Activated gamma-delta T cell treated with anti-CD3 and anti-CD28 coated beads, Interleukin-2, amount 50 U/mL, for 16 hours (primary cell): ENCODE results near the gene GCSH.
"Not testable (repeated sequence)": the region's sequence is repeated elsewhere in the genome, so short reads cannot be mapped to it uniquely, and the experiment has no call there.

Experiments
- DNase-seq: peaks from one replicate; pipeline ENCODE4 v3.0.0-alpha.2; 2020; ENCODE audit warnings: low read depth

GCSH gene

DNA sequence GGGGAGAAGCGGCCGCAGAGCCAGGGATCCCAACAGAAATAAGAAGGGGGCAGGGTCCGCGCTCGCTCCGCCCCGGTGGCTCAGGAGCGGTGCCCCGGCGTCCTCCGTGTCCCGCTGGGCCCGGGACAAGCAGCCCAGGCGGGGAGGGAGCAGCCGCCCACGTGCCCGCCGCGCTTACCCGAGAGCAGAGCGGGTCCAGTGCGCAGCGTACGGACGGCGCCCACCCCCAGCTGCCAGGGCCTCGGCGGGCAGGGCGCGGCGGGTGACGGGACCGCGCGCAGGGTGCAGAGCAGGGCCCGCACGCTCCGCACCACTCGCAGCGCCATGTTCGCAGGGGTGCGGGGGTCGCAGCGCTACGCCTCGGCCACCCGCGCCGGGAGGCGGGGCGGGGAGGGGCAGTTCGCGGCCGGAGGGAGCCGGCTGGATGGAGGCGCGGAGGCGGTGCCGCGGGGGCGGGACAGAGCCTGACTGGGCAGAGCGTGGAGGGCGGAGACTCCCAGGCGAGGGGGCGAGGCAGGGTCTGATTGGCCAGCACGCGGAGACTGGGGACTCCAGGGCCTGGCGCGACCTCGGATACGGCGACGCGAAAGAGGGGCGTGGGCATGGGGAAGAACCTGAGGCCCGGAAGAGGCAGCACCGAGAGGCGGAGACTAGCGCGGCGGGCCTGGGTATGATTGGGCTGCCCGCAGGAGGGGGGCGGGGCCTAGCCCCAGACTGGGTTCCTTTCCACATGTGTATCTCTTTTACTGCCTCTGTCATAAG, at the start of gene GCSH:
Gene GCSH, minus strand, starts transcription at position 443 of the 762 bp plus-strand sequence. Its CDS starts 117 bp downstream, at position 326.
- DNase-seq: peak; percentile 98

DNA sequence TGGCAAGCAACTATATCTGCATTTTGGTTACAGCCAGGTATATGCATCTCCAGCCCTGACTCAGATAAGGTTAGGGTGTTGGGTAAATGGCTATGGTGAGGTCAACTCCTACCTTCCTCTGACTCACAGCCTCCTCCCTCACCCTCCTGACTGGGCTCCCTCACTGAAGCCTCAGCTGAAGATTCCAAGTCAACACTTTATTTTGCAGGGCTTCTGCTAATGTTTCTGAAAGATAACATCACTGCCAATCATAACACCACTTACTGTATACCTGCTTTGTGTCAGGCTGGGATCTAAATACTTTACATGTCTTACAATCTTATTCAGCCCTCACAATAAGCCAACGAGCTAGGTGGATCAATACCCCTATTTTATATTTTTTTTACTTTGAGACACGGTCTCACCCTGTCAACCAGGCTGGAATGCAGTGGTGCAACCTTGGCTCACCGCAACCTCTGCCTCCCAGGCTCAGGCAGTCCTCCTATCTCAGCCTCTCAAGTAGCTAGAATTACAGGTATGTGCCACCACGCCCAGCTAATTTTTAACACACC, 47.8 kb upstream of the GCSH start:
- no peak for DNase-seq

DNA sequence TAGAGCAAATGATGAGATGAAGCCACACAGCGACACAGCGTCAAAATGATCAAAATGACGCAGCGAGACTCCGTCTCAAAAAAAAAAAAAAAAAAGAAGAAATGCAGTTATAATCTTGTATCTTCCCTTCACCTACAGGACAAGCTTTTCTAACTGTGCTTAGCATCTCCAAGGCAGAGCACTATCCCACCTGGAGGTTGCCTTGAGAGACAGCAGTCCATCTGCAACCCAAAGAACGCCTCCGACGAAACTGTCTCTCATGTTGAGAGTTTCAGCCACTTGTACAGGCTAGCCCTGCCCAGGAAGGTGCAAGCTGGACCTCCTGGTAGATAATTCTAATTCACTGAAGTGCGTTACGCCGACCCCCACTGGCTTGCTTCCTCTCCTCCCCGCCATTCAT, 46.7 kb upstream of the GCSH start:
- no peak for DNase-seq

DNA sequence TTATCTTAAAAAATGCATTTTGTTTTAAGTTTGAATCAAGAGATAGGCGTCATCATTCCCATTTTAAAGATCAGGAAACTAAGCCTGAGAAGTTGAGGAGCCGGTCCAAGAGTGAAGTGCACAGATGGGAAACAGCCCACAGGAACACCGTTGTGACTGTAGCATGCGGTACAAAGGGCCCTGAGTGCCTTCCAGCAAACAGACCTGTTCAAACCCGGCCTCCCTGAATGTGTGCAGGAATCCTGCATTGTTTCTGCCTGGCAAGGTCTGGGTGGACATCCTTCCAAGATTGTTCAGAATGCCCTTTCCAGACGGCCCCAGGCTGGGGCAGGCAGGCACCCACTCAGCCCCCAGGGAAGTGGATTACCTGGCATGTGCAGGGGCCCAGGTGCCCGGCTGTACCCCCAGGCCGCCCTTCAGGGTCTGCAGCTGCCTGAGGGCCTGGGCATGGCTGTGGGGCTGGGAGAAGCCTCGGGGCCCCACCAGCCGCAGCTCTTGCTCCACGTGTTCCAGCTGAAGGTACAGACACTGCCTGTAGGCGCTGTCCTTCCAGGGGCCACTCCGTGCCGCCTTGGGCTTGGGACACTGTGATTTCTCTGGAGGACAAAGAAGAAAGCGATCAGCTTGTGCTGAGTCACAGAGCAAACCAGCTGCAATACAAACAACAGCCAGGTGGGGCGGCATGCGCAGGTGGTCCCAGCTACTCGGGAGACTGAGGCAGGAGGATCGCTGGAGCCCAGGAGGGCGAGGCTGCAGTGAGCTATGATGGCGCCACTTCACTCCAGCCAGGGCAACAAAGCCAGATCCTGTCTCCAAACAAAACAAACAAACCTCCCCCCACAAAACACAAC, 45.0 kb upstream of the GCSH start:
- DNase-seq: no peak

DNA sequence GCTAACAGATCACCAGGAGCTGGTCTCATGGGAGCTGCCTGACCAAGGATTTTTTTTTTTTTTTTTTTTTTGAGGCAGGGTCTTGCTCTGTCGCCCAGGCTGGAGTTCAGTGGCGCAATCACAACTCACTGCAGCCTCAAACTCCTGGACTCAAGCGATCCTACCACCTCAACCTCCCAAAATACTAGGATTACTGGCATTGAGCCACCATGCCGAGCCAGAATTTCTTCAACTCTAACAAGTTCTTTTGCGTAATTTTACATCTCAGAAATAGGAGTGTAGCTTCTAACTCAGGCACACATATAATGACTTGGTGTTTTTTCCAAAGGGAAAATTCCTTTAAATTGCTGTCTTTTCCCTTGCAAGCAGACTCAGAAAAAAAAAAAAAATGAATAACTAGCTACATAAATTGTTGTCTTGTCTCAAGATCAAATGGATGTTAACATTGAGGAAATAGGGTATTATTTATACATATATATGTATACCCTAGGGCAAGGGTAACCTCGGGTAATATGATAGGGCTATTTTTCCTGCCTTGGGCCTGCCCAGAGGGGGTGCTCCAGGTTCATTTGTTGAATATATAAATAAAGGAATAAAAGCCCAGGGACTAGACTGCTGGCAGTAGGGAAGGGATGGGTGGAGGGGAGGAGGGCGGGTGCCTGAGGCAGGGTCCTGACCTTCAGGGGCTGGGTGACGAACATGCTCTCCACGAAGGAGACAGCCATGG, 42.8 kb upstream of the GCSH start:
- DNase-seq: no peak

DNA sequence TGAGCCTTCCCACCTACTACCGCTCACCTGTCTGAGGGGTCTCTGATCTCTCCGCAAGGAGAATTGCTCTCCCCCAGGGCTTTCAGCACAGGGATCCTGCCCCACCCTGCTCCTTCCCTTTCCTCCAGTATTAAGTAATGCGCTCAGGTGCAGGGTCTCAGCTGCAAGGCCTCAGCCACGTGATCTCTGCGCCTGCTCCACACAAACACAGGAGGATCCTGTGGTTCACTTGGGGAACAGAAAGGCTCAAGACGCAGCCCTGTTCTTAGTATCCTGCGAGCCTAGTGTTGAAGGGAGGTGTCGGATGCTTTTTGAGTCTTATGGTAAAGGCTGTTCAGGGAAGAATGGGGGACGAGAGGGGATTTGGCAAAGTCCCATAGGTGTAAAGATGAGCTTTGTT, 41.6 kb upstream of the GCSH start:
- DNase-seq: no peak

DNA sequence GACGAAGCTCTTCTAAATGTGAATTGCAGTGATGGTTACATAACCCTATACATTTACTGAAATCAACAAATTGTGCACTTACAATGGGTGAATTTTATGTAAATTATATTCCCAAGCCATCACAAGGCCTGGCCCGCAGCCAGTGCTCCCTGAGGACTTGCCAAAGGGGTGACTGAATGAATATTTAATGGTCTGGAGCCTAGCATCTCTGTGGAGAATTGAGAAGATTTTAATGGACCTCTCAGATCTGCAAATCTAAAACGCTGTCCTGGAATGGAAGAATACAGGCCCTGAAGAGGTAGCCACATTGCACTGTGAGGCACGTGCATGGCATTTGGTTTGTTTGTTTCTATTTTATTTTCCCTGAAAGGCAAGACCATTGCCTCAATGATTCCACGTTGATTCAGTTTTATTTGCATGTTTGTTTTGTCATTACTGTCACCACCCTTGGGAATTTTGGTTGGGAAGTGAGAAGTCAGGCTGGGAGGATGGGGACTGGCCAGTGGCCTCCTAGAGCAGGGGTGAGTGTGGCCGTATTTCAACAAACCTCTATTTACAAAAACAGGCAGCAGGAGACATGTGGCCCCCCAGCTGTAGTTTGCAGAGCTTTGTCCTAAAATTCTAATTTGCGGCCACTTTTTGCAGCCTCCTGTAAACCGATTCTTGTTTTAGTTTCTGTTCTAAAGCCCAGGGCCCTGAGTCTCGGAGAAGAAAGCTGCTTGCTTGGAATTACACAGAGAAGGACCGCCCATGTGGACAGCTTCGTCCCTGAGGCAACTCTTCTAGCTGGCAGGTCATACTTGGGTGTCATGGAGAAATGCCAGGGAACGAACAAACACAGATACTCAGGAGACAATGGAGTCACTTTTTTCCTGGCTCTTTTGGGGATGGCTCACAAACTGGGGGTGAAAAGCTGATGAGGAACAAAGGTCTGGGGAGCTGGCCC, 40.5 kb upstream of the GCSH start:
- no peak for DNase-seq

DNA sequence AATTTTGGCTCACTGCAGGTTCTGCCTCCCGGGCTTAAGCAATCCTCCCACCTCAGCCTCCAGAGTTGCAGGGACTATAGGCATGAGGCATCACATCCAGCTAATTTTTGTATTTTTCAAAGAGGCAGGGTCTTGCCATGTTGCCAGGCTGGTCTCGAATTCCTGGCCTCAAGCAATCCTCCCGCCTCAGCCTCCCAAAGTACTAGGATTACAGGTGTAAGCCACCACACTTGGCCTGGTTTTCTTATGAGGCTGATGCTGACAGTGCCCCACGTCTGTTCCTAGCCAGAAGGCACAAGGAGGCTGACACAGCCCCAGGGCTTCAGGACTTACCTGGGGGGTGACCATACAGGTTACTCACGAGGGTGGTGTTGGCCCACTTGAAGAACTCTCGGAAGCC, 33.9 kb upstream of the GCSH start:
- no peak for DNase-seq

DNA sequence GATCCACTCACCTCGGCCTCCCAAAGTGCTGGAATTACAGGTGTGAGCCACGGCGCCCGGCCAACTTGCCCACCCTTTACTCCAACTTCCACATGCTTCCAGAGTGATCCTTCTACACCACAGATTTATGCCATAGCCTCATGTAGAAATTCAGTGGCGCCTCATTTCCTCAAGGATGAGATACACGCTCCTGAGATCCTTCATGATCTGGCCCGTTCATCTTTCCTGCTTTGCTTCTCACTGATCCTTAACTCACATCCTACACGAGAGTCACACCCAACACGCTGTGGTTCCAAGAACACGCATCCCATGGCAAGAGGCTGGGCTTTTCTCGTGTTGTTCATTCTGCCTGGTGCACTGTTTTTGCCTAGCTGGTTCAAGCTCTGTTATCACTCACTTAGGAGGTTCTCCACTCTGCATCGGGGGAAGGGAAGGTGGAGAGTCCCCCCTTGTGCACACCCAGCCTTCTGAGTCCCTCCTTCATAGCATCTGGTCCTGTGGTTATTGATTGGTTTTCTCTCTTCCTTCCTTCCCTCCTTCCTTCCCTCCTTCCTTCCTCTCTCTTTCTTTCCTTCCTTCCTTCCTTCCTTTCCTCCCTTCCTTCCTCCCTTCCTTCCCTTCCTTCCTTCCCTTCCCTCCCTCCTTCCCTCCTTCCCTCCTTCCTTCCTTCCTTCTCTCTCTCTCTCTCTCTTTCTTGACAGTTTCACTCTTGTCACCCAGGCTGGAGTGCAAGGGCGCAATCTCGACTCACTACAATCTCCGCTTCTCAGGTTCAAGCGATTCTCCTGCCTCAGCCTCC, 32.7 kb upstream of the GCSH start:
- no peak for DNase-seq

DNA sequence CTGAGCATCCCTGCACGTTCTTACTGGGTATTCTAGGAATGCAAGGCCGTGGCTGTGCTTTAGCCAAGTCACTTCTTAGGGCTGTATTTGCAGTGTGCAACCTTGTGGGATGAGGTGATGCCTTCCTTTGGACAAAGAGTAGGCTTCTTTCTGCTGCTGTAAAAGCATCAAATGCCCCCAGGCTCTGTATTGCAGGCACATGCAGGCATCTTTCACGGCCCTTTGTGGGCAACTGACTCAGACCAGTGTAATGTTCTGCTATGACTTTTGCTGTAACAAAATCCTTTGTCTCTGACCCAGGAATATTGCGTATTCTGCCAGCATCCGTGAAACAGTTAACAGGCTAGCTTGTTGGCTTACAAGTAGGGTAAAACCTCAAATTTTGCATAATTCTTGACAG, 30.9 kb upstream of the GCSH start:
- DNase-seq: no peak

DNA sequence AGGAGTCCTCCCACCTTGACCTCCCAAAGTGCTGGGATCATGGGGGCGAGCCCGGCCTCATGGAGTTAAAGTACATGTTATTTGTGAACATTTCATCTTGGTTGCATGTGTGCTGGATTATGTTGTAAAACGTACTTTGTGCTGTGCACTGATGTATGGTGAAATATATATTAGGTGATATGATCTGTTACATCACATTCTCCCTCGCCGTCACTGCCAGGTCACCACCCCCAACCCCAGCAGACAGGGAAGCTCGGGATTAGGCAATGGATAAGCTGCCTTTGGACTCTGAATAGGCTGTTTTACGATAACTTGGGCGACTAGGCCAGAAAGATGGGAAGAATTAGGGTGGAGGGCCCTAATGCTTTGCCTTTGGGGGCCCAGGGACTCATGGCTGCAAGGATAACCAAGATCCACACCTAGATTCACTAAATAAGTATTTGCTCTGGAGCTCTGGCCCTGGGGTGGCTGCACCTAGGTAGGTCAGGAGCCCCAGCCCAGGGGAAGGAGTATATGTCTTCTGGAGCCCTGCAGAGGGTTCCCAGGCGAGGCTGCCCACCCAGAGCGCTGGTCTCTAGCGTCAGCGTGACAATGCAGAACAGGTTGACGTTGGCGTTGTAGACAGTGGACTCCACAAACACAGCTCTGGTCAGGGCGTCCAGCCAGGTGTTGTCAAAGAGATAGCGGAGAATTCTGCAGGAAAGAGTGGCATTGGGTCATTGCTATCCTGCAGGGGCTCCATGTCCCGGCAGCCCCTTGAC, 27.1 kb upstream of the GCSH start:
- no peak for DNase-seq

DNA sequence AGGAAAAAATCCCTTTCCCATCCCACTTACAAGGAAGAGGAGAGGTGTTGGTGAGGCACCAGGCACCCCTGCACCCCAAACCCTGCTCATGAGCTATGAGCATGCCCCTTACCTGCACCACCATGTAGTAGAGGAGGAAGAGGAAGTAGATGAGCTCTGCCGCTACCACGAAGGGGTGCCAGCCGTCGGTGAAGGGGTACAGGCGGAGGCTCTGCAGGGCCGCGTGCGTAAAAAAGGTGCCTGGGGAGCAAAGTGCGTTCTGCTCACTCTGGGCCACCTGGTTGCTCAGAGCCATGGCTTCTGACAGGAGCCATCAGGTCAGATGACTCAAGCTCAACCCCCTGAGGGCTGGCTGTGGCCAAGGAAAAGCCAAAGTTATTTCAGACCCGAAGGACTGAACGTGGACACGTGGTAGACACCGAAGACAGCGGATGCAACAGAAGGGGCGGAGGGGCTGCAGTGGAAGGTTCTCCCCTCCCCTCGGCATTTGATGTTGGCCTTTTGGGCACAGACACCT, 25.3 kb upstream of the GCSH start:
- DNase-seq: no peak

DNA sequence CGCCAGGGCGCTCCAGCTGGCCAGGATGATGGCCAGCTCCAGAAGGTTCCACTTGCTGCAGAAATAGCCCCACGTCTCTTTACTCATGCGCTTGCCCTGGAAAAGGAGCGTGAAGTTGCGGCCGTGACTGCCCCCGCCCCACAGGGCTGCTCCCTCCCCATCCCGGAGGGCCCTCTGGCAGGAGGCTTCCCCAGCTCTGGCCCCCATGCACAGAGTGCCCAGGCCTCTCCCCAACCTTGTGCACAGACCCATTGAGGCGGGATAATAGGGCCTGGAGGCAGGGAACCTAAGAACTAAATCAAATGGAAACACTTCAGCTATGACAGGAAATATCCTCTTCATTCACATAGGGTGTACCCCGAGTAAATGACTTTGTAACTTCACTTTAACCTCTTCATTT, 21.2 kb upstream of the GCSH start:
- no peak for DNase-seq

DNA sequence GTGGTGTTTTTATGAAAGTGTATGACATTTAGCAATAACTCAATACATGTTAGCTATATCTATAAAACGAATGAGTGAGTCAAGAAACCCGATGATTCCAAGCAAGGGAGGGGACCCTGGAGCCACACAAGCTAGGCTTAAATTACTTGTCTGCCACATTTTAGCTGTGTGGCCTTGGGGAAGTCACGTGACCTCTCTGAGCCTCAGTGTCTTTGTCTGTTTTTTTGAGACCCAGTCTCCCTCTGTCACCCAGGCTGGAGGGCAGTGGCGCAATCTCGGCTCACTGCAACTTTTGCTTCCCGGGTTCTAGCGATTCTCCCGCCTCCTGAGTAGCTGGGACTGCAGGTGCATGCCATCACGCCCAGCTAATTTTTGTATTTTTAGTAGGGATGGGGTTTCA, 20.1 kb upstream of the GCSH start:
- no peak for DNase-seq

DNA sequence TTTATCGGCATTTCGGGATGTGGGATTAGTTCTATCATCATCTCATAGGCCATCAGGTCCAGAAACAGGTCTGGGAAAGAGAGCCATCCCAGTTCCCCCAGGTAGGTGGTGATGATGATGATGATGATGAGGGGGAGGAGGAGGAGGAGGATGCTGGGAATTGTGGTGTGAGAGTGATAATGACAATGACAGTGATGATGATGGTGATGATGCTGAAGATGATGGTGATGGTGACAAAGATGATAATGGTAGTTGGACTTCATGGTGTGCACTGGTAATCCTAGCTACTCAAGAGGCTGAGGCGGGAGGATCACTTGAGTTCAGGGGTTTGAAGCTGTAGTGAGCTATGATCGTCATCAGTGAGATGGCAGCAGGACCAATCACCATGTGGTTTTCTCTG, 16.3 kb upstream of the GCSH start:
- no peak for DNase-seq

DNA sequence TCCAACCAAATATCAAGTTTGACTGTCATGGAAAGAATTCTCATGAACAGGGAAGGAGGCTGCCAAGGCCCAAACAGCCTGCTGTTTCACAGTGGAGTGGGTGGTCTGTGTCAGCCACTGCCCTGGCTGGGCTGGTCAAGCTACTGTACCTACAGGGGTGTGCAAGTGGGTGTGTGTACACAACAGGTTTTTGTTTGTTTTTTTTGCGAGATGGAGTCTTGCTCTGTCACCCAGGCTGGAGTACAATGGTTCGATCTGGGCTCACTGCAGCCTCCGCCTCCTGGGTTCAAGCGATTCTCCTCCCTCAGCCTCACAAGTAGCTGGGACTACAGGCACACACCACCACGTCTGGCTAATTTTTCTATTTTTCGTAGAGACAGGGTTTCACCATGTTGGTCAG, 13.1 kb upstream of the GCSH start:
- DNase-seq: not testable (repeated sequence)

DNA sequence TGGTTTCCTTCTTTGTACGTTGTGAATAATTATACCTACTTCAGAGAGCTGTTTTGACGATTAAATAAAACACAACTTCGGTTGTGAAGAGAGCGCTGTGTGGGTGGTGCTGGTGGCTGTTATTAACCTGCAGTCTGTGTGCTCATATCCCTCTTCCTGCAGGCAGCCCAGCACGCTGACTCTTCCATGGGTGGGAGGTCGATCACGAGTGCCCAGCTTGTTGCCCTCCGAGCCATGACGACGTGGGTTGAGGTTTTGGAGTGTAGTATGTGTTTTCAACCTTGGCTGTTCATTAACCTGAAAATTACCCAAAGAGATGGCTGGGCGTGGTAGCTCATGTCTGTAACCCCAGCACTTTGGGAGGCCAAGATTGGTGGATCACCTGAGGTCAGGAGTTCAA, 11.3 kb upstream of the GCSH start:
- DNase-seq: no peak

DNA sequence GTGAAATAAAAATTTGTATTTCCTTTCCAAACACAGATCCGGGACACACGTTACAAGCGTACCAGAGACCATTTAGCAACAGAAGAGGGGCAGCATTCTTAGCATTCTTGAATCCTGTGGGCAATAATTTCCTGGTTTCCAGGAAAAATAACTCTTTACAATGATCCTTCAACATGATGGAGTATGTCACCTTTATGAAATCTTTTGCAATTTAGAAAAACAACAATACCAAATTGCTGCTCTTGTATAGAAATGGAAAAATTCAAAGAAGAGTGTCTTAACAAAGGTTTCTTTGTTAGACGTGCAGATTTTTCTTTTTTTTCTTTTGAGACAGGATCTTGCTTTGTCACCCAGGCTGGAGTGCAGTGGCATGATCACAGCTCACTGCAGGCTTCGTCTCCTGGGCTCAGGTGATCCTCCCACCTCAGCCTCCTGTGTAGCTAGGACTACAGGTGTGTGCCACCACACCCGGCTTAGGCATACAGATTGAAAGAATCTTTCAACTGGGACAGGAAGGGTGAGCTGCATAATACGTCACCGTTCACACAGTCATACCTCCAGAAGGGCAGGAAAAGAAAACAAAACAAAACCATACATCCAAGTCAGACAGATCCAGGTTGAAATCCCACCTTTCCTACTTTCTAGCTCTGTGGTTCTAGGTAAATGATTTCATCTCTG, 10.8 kb upstream of the GCSH start:
- DNase-seq: no peak

DNA sequence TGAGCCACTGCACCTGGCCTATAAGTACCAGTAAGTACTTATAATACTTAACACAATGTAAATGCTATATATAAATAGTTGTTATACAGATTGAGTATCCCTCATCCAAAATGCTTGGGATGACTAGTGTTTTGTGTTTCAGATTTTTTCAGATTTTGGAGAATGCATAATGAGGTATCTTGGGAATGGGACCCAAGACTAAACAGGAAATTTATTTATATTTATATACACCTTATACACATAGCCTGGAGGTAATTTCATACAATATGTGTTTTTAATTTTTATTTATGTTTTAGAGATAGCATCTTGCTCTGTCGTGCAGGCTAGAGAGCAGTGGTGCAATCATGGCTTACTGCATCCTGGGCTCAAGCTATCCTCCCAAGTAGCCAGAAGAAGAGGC, 9.8 kb upstream of the GCSH start:
- no peak for DNase-seq
